ENCODE results near the gene SLC30A7.

The SLC30A7 gene

GRCh38 chr1:101030881-101031280 lies 135.0 kb downstream of the SLC30A7 start:
- DNase-seq = no peak

Measured in activated CD4-positive, CD25-positive, alpha-beta regulatory T cell (primary cell).